Measurements from ENCODE around the gene TRIM5. TPM values are rescaled to one million over a fixed set of nuclear protein-coding genes. Genes with fewer than 3 reads are reported as not detected.

The TRIM5 gene
- total and polyA plus RNA-seq, 10 of the 15 experiments (the other 5 are each of a cell fraction or from before 2014, with no cell fraction given): 20.0 to 59.7 (median 31.8) TPM

DNA sequence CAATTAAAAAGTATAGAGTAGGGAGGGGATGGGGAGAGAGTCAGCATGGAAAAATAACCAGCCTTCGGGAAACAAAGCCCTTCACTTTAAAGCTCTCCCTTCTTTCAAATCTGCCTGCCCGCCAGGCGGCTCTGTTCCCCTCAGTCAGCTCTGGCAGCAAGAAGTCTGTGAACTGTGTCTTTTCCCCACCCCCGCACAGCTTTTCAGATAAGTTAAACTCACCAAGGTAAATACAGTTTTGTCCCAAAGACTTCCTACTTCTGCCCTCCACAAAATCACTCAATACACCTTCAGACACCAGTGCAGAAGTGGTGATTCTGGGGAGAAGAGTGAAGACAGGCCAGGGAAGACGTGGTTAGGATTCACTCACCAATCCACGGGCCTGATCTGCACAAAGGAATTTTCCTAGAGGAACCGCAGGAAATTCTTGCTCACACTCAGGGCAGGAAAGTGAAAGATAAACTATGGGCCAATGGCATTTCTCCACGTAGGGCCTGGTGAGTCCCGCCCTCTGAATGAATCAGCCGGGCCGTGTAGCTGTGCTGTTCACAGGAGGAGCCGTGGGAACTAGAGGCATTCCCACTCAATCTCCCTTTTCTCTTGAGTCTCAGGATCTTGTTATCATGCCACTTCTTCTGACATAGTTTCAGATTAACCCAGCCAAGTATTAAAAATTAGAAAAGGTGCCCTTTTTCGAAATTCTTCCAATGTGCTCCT, at the start of gene TRIM5 (continued):
- no peak for TF ChIP-seq CHD4 (IDR thresholded peaks at IDR 0.05)
- no peak for TF ChIP-seq TCF12 (IDR thresholded peaks at IDR 0.05; ENCODE audit: low read depth, low read length)
- no peak for TF ChIP-seq NFXL1 (IDR thresholded peaks at IDR 0.05; ENCODE audit: borderline replicate concordance)
- TF ChIP-seq NFYA (IDR thresholded peaks at IDR 0.05; ENCODE audit: borderline replicate concordance, low read depth, low read length): no peak
- TF ChIP-seq LARP7 (IDR thresholded peaks at IDR 0.05): no peak
- TF ChIP-seq RB1 (IDR thresholded peaks at IDR 0.05; ENCODE audit: borderline replicate concordance): no peak
- peak; percentile 85; the same call in 1 of the 2 replicates for TF ChIP-seq GATAD2B (conservative IDR thresholded peaks at IDR 0.05; ENCODE audit: low read depth)
- TF ChIP-seq RFX5 (IDR thresholded peaks at IDR 0.05; ENCODE audit: low read depth, low read length): peak; percentile 71
- TF ChIP-seq, protein P1, sequence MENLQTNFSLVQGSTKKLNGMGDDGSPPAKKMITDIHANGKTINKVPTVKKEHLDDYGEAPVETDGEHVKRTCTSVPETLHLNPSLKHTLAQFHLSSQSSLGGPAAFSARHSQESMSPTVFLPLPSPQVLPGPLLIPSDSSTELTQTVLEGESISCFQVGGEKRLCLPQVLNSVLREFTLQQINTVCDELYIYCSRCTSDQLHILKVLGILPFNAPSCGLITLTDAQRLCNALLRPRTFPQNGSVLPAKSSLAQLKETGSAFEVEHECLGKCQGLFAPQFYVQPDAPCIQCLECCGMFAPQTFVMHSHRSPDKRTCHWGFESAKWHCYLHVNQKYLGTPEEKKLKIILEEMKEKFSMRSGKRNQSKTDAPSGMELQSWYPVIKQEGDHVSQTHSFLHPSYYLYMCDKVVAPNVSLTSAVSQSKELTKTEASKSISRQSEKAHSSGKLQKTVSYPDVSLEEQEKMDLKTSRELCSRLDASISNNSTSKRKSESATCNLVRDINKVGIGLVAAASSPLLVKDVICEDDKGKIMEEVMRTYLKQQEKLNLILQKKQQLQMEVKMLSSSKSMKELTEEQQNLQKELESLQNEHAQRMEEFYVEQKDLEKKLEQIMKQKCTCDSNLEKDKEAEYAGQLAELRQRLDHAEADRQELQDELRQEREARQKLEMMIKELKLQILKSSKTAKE (IDR thresholded peaks at IDR 0.05; ENCODE audit: low read depth, poor library complexity, severe bottlenecking): peak; percentile 74
- TF ChIP-seq BCL11A (IDR thresholded peaks at IDR 0.05; ENCODE audit: low read depth, low read length): no peak
- TF ChIP-seq, protein P2, sequence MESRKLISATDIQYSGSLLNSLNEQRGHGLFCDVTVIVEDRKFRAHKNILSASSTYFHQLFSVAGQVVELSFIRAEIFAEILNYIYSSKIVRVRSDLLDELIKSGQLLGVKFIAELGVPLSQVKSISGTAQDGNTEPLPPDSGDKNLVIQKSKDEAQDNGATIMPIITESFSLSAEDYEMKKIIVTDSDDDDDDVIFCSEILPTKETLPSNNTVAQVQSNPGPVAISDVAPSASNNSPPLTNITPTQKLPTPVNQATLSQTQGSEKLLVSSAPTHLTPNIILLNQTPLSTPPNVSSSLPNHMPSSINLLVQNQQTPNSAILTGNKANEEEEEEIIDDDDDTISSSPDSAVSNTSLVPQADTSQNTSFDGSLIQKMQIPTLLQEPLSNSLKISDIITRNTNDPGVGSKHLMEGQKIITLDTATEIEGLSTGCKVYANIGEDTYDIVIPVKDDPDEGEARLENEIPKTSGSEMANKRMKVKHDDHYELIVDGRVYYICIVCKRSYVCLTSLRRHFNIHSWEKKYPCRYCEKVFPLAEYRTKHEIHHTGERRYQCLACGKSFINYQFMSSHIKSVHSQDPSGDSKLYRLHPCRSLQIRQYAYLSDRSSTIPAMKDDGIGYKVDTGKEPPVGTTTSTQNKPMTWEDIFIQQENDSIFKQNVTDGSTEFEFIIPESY (IDR thresholded peaks at IDR 0.05): no peak
- 0 out of 2 replicates have a peak, but pooled peaks have one; percentile 63 for TF ChIP-seq POLR2AphosphoS2 (IDR thresholded peaks at IDR 0.05; ENCODE audit: low read depth, low read length)
- no peak; the same call in 1 of the 2 replicates for TF ChIP-seq RBBP5 (conservative IDR thresholded peaks at IDR 0.05)
- TF ChIP-seq SMC3 (IDR thresholded peaks at IDR 0.05; ENCODE audit: borderline replicate concordance, low read length): peak; percentile 79; the same call in 1 of the 2 replicates
- no peak for TF ChIP-seq MTA3 (IDR thresholded peaks at IDR 0.05; ENCODE audit: borderline replicate concordance, low read length)
- 0 out of 2 replicates have a peak, but pooled peaks have one; percentile 54 for TF ChIP-seq IRF4 (IDR thresholded peaks at IDR 0.05; ENCODE audit: low read depth, low read length)
- TF ChIP-seq SUPT20H (IDR thresholded peaks at IDR 0.05; ENCODE audit: borderline replicate concordance, control insufficient read depth, low read depth, low read length): no peak
- TF ChIP-seq MTA2 (IDR thresholded peaks at IDR 0.05; ENCODE audit: low read depth): peak; percentile 43; the same call in 1 of the 2 replicates
- TF ChIP-seq SMARCA5 (IDR thresholded peaks at IDR 0.05): peak; percentile 31; the same call in 1 of the 2 replicates
- TF ChIP-seq NR2C2 (IDR thresholded peaks at IDR 0.05; ENCODE audit: borderline replicate concordance, control insufficient read depth, insufficient read length, low read depth): no peak
- no peak for TF ChIP-seq BACH1 (IDR thresholded peaks at IDR 0.05; ENCODE audit: borderline replicate concordance)
- TF ChIP-seq SMAD1 (IDR thresholded peaks at IDR 0.05; ENCODE audit: low read depth, partially characterized antibody): peak; percentile 69
- TF ChIP-seq BRCA1 (IDR thresholded peaks at IDR 0.05; ENCODE audit: low read depth, low read length): no peak
- TF ChIP-seq, protein P3, sequence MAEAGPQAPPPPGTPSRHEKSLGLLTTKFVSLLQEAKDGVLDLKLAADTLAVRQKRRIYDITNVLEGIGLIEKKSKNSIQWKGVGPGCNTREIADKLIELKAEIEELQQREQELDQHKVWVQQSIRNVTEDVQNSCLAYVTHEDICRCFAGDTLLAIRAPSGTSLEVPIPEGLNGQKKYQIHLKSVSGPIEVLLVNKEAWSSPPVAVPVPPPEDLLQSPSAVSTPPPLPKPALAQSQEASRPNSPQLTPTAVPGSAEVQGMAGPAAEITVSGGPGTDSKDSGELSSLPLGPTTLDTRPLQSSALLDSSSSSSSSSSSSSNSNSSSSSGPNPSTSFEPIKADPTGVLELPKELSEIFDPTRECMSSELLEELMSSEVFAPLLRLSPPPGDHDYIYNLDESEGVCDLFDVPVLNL (IDR thresholded peaks at IDR 0.05; ENCODE audit: low read depth, low read length): no peak
- TF ChIP-seq FOXK2 (IDR thresholded peaks at IDR 0.05): no peak; the same call in 1 of the 2 replicates
- TF ChIP-seq SP1 (IDR thresholded peaks at IDR 0.05; ENCODE audit: low read depth, low read length): peak; percentile 41
- TF ChIP-seq RELA (IDR thresholded peaks at IDR 0.05; ENCODE audit: borderline replicate concordance, partially characterized antibody): peak; percentile 91
- TF ChIP-seq NR2C1 (IDR thresholded peaks at IDR 0.05): no peak
